ENCODE measurements around the gene FAIM2. TPM values are rescaled to one million over a fixed set of nuclear protein-coding genes. Genes with fewer than 3 reads are reported as not detected.

FAIM2 gene
- total and polyA plus RNA-seq, 2 experiments from 2014 or later, result 0.61 to 2.0 TPM

GRCh38 chr12:49897276-49897675 lies 6.4 kb downstream of the FAIM2 start:
- Mint-ChIP-seq H3K27me3 (ENCODE audit: insufficient read depth, low read depth, poor library complexity) (peaks cover 10% of the 10 kb centered on the region), H3K4me1 (peaks cover 22% of the 10 kb centered on the region), H3K4me3 (no peak overlapping the region), H3K9me3 (no peaks in the 10 kb centered on the region), H3K36me3 (ENCODE audit: low read depth) (no peaks in the 10 kb centered on the region), H3K27ac (no peak overlapping the region)
- DNase-seq (ENCODE audit: low spot score) (no peak), ATAC-seq (no peak)
- Histone ChIP-seq H2AFZ (no peak overlapping the region), H3K4me1 (ENCODE audit: insufficient read depth) (peaks cover 8% of the 10 kb centered on the region; the same call in 1 of the 2 replicates), H3K9me2 (ENCODE audit: insufficient read depth) (no peaks in the 10 kb centered on the region), H3K36me3 (ENCODE audit: insufficient read depth) (no peaks in the 10 kb centered on the region), H3K27me3 (ENCODE audit: insufficient read depth) (no peaks in the 10 kb centered on the region), H3K79me2 (replicated peaks; ENCODE audit: insufficient read depth) (no peaks in the 10 kb centered on the region), H4K20me1 (replicated peaks; ENCODE audit: insufficient read depth) (no peaks in the 10 kb centered on the region), H3F3A (replicated peaks; ENCODE audit: low read depth) (no peaks in the 10 kb centered on the region), H3K27ac (ENCODE audit: low read depth) (no peak overlapping the region), H3K4me2 (no peak overlapping the region), H3K4me3 (no peak overlapping the region)
- TF ChIP-seq, protein P1, sequence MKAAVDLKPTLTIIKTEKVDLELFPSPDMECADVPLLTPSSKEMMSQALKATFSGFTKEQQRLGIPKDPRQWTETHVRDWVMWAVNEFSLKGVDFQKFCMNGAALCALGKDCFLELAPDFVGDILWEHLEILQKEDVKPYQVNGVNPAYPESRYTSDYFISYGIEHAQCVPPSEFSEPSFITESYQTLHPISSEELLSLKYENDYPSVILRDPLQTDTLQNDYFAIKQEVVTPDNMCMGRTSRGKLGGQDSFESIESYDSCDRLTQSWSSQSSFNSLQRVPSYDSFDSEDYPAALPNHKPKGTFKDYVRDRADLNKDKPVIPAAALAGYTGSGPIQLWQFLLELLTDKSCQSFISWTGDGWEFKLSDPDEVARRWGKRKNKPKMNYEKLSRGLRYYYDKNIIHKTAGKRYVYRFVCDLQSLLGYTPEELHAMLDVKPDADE (IDR thresholded peaks at IDR 0.05), result no peak
- no peak for TF ChIP-seq ZNF114 (CRISPR knock-in tag; IDR thresholded peaks at IDR 0.05)
- no peak for TF ChIP-seq CREB1 (CRISPR knock-in tag; IDR thresholded peaks at IDR 0.05; ENCODE audit: low read depth)
- no peak for TF ChIP-seq NANOG (IDR thresholded peaks at IDR 0.05; ENCODE audit: borderline replicate concordance)
- no peak for TF ChIP-seq JUNB (IDR thresholded peaks at IDR 0.05; ENCODE audit: unreplicated experiment)
- TF ChIP-seq REST (IDR thresholded peaks at IDR 0.05; ENCODE audit: unreplicated experiment), result no peak
- TF ChIP-seq STAT1 (IDR thresholded peaks at IDR 0.05; ENCODE audit: unreplicated experiment), result no peak
- TF ChIP-seq, protein P2, sequence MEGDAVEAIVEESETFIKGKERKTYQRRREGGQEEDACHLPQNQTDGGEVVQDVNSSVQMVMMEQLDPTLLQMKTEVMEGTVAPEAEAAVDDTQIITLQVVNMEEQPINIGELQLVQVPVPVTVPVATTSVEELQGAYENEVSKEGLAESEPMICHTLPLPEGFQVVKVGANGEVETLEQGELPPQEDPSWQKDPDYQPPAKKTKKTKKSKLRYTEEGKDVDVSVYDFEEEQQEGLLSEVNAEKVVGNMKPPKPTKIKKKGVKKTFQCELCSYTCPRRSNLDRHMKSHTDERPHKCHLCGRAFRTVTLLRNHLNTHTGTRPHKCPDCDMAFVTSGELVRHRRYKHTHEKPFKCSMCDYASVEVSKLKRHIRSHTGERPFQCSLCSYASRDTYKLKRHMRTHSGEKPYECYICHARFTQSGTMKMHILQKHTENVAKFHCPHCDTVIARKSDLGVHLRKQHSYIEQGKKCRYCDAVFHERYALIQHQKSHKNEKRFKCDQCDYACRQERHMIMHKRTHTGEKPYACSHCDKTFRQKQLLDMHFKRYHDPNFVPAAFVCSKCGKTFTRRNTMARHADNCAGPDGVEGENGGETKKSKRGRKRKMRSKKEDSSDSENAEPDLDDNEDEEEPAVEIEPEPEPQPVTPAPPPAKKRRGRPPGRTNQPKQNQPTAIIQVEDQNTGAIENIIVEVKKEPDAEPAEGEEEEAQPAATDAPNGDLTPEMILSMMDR (conservative IDR thresholded peaks at IDR 0.05; ENCODE audit: low read depth in 2 of 2), result no peak
- TF ChIP-seq EZH2phosphoT487 (IDR thresholded peaks at IDR 0.05; ENCODE audit: unreplicated experiment), result no peak
- TF ChIP-seq EZH2 (IDR thresholded peaks at IDR 0.05; ENCODE audit: low read depth, unreplicated experiment), result no peak
- TF ChIP-seq ZNF331 (CRISPR knock-in tag; IDR thresholded peaks at IDR 0.05; ENCODE audit: low read depth), result no peak
- TF ChIP-seq ZNF462 (CRISPR knock-in tag; IDR thresholded peaks at IDR 0.05), result no peak

All from GM23338 (cell line).